RWPE2 (cell line): ENCODE data around the gene DRAP1.
"Not testable (repeated sequence)": the region's sequence is repeated elsewhere in the genome, so short reads cannot be mapped to it uniquely, and the experiment has no call there.

ENCODE experiments used
- ATAC-seq: fragments of 200-7000 bp; cut with Tn5 transposase; 3 replicates; pipeline ENCODE4 v1.9.1; 2021; ENCODE audit warnings: low read depth
- DNase-seq: peaks from one replicate; pipeline ENCODE4 v3.0.0-alpha.2; 2020; ENCODE audit warnings: low spot score
- H3K27ac ChIP-seq: fragments of 450-650 bp; 2 replicates; pipeline ENCODE4 v1.5.1; 2017; ENCODE audit warnings: mild to moderate bottlenecking; ENCODE audit not compliant: poor library complexity, severe bottlenecking
- H3K27me3 ChIP-seq: fragments of 250-450 bp; sonication (Bioruptor Pico); 2 replicates; pipeline ENCODE4 v1.5.1; 2021; ENCODE audit warnings: mild to moderate bottlenecking, moderate library complexity; ENCODE audit not compliant: insufficient read depth, poor library complexity, severe bottlenecking
- H3K36me3 ChIP-seq: fragments of 250-450 bp; sonication (Bioruptor Pico); 2 replicates; pipeline ENCODE4 v1.5.1; 2020; ENCODE audit warnings: low read depth, mild to moderate bottlenecking, moderate library complexity
- H3K4me1 ChIP-seq: fragments of 250-450 bp; sonication (Bioruptor Pico); 2 replicates; pipeline ENCODE4 v1.5.1; 2021; ENCODE audit warnings: mild to moderate bottlenecking, moderate library complexity; ENCODE audit not compliant: insufficient read depth, poor library complexity, severe bottlenecking
- H3K4me3 ChIP-seq: fragments of 250-450 bp; sonication (Bioruptor Pico); 2 replicates; pipeline ENCODE4 v1.5.1; 2021; ENCODE audit warnings: mild to moderate bottlenecking, moderate library complexity; ENCODE audit not compliant: severe bottlenecking
- H3K9me3 ChIP-seq: fragments of 250-450 bp; sonication (Bioruptor Pico); 2 replicates; pipeline ENCODE4 v1.5.1; 2021; ENCODE audit warnings: mild to moderate bottlenecking, moderate library complexity; ENCODE audit not compliant: severe bottlenecking
- TF ChIP-seq, protein P1 (sequence below): fragments of 450-650 bp; IDR thresholded peaks from one replicate; pipeline ENCODE4 v1.5.1; 2017; ENCODE audit warnings: mild to moderate bottlenecking, moderate library complexity; ENCODE audit not compliant: poor library complexity, severe bottlenecking

The DRAP1 gene

DNA sequence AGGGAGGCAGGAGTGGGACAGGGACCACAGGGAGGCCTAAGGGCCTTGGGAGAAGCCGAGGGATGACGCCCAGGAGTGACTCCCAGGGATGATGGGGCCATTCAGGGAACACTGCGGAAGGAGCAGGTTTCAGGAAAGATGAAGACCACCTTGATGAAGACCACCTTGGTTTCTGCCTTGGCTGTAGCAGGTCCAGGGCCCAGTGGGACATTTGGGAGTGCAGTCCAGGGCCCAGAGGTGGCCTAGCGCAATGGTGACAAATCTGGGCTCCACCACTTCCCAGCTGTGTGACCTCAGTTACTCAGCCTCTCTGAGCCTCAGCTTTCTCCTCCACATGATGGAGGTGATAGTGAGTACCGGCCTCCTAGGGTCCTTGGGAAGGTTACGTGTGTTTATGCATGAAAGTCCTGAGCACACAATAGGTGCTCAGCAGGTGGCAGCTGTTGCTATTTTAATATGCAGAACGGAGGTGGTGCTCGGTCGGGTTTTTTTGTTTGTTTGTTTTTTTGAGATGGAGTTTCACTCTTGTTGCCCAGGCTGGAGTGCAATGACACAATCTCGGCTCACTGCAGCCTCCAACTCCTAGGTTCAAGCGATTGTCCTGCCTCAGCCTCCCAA lies 26.8 kb downstream of the DRAP1 start:
- Histone ChIP-seq H3K27me3 (no peaks in the 10 kb centered on the region), H3K36me3 (no peaks in the 10 kb centered on the region), H3K27ac (no peak overlapping the region), H3K9me3 (no peaks in the 10 kb centered on the region), H3K4me1 (peaks cover 5% of the 10 kb centered on the region), H3K4me3 (no peak overlapping the region)
- ATAC-seq (no peak), DNase-seq (no peak)
- TF ChIP-seq, protein P1, sequence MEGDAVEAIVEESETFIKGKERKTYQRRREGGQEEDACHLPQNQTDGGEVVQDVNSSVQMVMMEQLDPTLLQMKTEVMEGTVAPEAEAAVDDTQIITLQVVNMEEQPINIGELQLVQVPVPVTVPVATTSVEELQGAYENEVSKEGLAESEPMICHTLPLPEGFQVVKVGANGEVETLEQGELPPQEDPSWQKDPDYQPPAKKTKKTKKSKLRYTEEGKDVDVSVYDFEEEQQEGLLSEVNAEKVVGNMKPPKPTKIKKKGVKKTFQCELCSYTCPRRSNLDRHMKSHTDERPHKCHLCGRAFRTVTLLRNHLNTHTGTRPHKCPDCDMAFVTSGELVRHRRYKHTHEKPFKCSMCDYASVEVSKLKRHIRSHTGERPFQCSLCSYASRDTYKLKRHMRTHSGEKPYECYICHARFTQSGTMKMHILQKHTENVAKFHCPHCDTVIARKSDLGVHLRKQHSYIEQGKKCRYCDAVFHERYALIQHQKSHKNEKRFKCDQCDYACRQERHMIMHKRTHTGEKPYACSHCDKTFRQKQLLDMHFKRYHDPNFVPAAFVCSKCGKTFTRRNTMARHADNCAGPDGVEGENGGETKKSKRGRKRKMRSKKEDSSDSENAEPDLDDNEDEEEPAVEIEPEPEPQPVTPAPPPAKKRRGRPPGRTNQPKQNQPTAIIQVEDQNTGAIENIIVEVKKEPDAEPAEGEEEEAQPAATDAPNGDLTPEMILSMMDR = no peak

DNA sequence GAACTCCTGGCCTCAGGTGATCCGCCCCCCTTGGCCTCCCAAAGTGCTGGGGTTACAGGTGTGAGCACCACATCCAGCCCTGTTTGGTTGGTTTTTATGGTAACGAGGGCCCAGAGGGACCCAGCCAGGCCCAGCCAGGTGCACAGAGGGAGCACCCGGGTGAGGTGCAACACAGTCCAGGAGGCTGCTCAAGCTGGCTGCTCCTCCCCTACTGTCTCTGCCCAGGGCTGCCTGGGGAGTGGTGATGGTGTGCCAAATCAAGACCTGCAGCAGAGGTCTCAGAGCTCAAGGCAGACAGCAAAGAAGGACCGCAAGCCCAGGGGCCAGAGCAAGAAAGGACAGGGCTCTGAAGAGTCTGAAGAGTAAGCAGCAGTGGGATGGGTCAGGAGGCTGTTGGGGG lies 27.4 kb downstream of the DRAP1 start:
- no peak for DNase-seq
- ATAC-seq = peak; percentile 33; the same call in 1 of the 3 replicates
- Histone ChIP-seq H3K36me3 (no peaks in the 10 kb centered on the region), H3K27me3 (no peaks in the 10 kb centered on the region), H3K9me3 (no peaks in the 10 kb centered on the region), H3K4me1 (no peaks in the 10 kb centered on the region), H3K4me3 (no peak overlapping the region), H3K27ac (no peak overlapping the region)
- TF ChIP-seq, protein P1 = no peak

DNA sequence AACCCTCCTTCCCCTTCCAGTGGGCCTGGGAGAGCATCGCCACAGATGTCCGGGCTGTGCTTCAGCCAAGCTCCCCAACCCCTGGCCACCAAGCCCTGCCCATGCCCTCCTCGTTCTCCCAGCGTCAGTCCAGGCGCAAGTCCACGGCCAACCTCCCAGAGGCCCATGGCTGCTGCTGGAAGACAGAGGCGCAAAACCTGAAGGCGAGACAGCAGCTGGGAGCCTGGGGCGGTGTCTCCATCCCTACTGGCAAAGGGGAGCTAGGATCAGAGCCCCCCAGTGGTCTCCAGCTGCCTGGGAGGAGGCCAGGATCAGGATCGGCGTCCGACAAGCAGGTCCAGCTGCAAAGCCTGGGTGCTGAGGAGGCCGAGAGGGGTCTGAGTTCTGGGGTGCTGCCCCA lies 27.9 kb downstream of the DRAP1 start:
- Histone ChIP-seq H3K36me3 (no peaks in the 10 kb centered on the region), H3K4me3 (no peak overlapping the region), H3K4me1 (no peaks in the 10 kb centered on the region), H3K27me3 (no peaks in the 10 kb centered on the region), H3K9me3 (no peaks in the 10 kb centered on the region), H3K27ac (no peak overlapping the region)
- DNase-seq = no peak
- ATAC-seq = no peak
- TF ChIP-seq, protein P1 = no peak

DNA sequence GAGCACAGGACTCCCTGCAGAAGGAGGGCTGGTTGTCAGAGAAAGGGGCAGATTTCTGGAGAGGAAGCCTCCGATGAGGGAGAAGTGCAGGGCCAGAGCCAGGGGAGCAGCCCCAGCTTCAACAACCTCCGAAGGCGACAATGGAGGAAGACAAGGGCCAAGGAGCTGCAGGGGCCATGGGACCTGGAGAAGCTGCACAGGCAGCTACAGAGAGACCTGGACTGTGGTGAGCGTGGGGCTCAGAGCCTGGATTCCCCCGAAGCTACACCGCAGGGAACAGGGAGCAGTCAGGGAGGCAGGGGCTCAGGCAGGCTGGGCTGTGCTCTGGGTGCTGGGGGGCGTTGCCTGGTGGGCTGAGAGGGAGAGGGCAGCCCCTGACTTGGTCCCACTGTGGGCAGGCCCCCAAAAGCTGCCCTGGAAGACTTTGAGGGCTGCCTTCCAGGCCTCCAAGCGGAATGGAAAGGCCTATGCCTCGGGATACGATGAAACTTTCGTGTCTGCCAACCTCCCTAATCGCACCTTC lies 28.4 kb downstream of the DRAP1 start:
- H3K9me3 ChIP-seq = no peaks in the 10 kb centered on the region
- H3K36me3 ChIP-seq = no peaks in the 10 kb centered on the region
- no peak overlapping the region for H3K27ac ChIP-seq
- H3K4me1 ChIP-seq = no peaks in the 10 kb centered on the region
- DNase-seq (no peak), ATAC-seq (no peak)
- no peak overlapping the region for H3K4me3 ChIP-seq
- H3K27me3 ChIP-seq = no peaks in the 10 kb centered on the region
- TF ChIP-seq, protein P1 = no peak

DNA sequence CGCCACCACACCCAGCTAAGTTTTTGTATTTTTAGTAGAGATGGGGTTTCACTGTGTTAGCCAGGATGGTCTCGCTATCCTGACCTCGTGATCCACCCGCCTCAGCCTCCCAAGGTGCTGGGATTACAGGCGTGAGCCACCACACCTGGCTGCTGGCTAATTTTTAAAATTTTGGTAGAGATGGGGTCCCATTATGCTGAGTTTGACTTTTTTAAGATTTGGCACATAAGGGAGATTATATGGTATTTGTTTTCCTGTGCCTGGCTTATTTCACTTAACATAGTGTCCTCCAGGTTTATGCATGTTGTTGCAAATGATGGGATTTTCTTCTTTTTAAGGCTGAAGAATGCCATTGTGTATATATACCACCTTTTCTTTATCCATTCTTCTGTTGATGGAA lies 31.5 kb downstream of the DRAP1 start:
- H3K9me3 ChIP-seq, H3K36me3 ChIP-seq, H3K4me1 ChIP-seq, ATAC-seq, DNase-seq, H3K4me3 ChIP-seq, H3K27ac ChIP-seq, H3K27me3 ChIP-seq: not testable (repeated sequence)

DNA sequence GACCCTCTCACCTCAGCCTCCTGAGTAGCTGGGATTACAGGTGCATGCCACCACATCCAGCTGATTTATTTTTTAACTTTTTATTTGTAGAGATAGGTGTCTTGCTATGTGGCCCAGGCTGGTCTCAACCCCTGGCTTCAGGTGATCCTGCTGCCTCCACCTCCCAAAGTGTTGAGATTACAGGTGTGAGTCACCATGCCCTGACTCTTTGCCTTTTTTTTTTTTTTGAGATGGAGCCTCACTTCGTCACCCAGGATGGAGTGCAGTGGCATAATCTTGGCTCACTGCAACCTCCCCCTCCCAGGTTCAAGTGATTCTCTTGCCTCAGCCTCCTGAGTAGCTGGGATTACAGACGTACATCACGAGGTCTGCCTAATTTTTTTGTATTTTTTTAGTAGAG lies 32.4 kb downstream of the DRAP1 start:
- not testable (repeated sequence) for H3K36me3 ChIP-seq, H3K27me3 ChIP-seq, H3K9me3 ChIP-seq, DNase-seq, H3K4me3 ChIP-seq, H3K4me1 ChIP-seq, H3K27ac ChIP-seq, ATAC-seq
